HepG2 (cell line): ENCODE results near the gene ADH1C.

ENCODE experiments used
- ATF7 ChIP-seq, 2 experiments: fragments of 450-650 bp in 1 of 2; sonication (generic) in 1 of 2; formaldehyde crosslinking in 1 of 2; IDR thresholded peaks; 2 replicates each; pipeline versions ENCODE4 v1.4.0 to v1.6.1; 2016 to 2020; ENCODE audit warnings: antibody characterized with exemption in 1 of 2, mild to moderate bottlenecking in 1 of 2, missing genetic modification reagents in 1 of 2
- CREB1 ChIP-seq, 2 experiments: fragments of 450-650 bp in 1 of 2; IDR thresholded peaks; 2 replicates each; pipeline ENCODE4 v1.6.1; 2016 to 2017; ENCODE audit warnings: control low read depth in 1 of 2, mild to moderate bottlenecking in 1 of 2, missing compliant biosample characterization in 1 of 2, missing genetic modification characterization in 1 of 2
- ERF ChIP-seq: IDR thresholded peaks from 2 replicates; pipeline ENCODE4 v1.6.1; 2018; ENCODE audit warnings: missing biosample characterization, missing genetic modification reagents
- NFIC ChIP-seq: IDR thresholded peaks from 2 replicates; pipeline ENCODE4 v1.6.1; 2012; ENCODE audit warnings: mild to moderate bottlenecking, low read length, inconsistent platforms
- SRF ChIP-seq: IDR thresholded peaks from 2 replicates; pipeline ENCODE4 v1.6.1; 2011; ENCODE audit warnings: mild to moderate bottlenecking, low read depth, low read length, moderate library complexity
- ZNF839 ChIP-seq: sonication (generic); formaldehyde crosslinking; IDR thresholded peaks from 2 replicates; pipeline ENCODE4 v1.4.0; 2020; ENCODE audit warnings: missing genetic modification reagents, mild to moderate bottlenecking, borderline replicate concordance
- ZSCAN20 ChIP-seq: sonication (generic); formaldehyde crosslinking; IDR thresholded peaks from 2 replicates; pipeline ENCODE4 v1.4.0; 2020; ENCODE audit warnings: missing genetic modification reagents, mild to moderate bottlenecking, borderline replicate concordance
- TF ChIP-seq, protein P1 (sequence below): sonication (generic); formaldehyde crosslinking; IDR thresholded peaks from 2 replicates; pipeline ENCODE4 v1.4.0; 2020; ENCODE audit warnings: missing genetic modification reagents, borderline replicate concordance
- TF ChIP-seq, protein P2 (sequence below): sonication (generic); formaldehyde crosslinking; IDR thresholded peaks from 2 replicates; pipeline ENCODE4 v1.4.0; 2020; ENCODE audit warnings: missing genetic modification reagents
- TF ChIP-seq, protein P3 (sequence below): sonication (generic); formaldehyde crosslinking; IDR thresholded peaks from 2 replicates; pipeline ENCODE4 v1.5.0; 2020; ENCODE audit warnings: mild to moderate bottlenecking, missing genetic modification reagents, moderate library complexity
- TF ChIP-seq, protein P4 (sequence below): sonication (generic); formaldehyde crosslinking; IDR thresholded peaks from 2 replicates; pipeline ENCODE4 v1.4.0; 2020; ENCODE audit warnings: mild to moderate bottlenecking, missing genetic modification reagents, borderline replicate concordance
- TF ChIP-seq, protein P5 (sequence below): sonication (generic); formaldehyde crosslinking; IDR thresholded peaks from 2 replicates; pipeline ENCODE4 v1.5.0; 2020; ENCODE audit warnings: missing genetic modification reagents

DNA sequence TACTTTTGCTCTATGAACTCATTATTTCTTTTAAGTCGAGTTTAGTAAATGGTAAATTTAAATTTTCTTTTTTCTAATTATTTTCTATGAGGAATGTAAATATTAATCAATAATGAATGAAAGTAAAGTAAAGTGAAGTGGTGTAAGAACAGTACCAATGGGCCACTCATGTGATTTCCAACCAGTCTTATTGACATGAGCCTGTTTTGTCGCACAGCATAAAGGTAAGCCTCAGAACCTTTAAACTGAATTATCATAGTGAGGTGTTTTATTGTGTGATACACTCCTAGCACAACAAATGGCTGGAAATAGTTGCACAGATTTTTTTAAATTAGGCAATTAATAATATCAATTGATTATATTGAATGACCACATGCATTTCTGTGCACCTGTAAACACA is 1.1 kb downstream of the ADH1C start:
- TF ChIP-seq, protein P1, sequence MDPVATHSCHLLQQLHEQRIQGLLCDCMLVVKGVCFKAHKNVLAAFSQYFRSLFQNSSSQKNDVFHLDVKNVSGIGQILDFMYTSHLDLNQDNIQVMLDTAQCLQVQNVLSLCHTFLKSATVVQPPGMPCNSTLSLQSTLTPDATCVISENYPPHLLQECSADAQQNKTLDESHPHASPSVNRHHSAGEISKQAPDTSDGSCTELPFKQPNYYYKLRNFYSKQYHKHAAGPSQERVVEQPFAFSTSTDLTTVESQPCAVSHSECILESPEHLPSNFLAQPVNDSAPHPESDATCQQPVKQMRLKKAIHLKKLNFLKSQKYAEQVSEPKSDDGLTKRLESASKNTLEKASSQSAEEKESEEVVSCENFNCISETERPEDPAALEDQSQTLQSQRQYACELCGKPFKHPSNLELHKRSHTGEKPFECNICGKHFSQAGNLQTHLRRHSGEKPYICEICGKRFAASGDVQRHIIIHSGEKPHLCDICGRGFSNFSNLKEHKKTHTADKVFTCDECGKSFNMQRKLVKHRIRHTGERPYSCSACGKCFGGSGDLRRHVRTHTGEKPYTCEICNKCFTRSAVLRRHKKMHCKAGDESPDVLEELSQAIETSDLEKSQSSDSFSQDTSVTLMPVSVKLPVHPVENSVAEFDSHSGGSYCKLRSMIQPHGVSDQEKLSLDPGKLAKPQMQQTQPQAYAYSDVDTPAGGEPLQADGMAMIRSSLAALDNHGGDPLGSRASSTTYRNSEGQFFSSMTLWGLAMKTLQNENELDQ (CRISPR knock-in tag), result no peak
- no peak for TF ChIP-seq ERF (CRISPR knock-in tag)
- no peak for TF ChIP-seq ATF7 (IDR thresholded peaks at IDR 0.05)
- TF ChIP-seq ATF7 (CRISPR knock-in tag; IDR thresholded peaks at IDR 0.05), result no peak
- no peak for TF ChIP-seq NFIC
- TF ChIP-seq SRF, result no peak
- TF ChIP-seq ZNF839 (CRISPR knock-in tag), result no peak
- TF ChIP-seq, protein P2, sequence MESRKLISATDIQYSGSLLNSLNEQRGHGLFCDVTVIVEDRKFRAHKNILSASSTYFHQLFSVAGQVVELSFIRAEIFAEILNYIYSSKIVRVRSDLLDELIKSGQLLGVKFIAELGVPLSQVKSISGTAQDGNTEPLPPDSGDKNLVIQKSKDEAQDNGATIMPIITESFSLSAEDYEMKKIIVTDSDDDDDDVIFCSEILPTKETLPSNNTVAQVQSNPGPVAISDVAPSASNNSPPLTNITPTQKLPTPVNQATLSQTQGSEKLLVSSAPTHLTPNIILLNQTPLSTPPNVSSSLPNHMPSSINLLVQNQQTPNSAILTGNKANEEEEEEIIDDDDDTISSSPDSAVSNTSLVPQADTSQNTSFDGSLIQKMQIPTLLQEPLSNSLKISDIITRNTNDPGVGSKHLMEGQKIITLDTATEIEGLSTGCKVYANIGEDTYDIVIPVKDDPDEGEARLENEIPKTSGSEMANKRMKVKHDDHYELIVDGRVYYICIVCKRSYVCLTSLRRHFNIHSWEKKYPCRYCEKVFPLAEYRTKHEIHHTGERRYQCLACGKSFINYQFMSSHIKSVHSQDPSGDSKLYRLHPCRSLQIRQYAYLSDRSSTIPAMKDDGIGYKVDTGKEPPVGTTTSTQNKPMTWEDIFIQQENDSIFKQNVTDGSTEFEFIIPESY (CRISPR knock-in tag), result no peak
- TF ChIP-seq, protein P3, sequence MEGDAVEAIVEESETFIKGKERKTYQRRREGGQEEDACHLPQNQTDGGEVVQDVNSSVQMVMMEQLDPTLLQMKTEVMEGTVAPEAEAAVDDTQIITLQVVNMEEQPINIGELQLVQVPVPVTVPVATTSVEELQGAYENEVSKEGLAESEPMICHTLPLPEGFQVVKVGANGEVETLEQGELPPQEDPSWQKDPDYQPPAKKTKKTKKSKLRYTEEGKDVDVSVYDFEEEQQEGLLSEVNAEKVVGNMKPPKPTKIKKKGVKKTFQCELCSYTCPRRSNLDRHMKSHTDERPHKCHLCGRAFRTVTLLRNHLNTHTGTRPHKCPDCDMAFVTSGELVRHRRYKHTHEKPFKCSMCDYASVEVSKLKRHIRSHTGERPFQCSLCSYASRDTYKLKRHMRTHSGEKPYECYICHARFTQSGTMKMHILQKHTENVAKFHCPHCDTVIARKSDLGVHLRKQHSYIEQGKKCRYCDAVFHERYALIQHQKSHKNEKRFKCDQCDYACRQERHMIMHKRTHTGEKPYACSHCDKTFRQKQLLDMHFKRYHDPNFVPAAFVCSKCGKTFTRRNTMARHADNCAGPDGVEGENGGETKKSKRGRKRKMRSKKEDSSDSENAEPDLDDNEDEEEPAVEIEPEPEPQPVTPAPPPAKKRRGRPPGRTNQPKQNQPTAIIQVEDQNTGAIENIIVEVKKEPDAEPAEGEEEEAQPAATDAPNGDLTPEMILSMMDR (CRISPR knock-in tag), result no peak
- TF ChIP-seq, protein P4, sequence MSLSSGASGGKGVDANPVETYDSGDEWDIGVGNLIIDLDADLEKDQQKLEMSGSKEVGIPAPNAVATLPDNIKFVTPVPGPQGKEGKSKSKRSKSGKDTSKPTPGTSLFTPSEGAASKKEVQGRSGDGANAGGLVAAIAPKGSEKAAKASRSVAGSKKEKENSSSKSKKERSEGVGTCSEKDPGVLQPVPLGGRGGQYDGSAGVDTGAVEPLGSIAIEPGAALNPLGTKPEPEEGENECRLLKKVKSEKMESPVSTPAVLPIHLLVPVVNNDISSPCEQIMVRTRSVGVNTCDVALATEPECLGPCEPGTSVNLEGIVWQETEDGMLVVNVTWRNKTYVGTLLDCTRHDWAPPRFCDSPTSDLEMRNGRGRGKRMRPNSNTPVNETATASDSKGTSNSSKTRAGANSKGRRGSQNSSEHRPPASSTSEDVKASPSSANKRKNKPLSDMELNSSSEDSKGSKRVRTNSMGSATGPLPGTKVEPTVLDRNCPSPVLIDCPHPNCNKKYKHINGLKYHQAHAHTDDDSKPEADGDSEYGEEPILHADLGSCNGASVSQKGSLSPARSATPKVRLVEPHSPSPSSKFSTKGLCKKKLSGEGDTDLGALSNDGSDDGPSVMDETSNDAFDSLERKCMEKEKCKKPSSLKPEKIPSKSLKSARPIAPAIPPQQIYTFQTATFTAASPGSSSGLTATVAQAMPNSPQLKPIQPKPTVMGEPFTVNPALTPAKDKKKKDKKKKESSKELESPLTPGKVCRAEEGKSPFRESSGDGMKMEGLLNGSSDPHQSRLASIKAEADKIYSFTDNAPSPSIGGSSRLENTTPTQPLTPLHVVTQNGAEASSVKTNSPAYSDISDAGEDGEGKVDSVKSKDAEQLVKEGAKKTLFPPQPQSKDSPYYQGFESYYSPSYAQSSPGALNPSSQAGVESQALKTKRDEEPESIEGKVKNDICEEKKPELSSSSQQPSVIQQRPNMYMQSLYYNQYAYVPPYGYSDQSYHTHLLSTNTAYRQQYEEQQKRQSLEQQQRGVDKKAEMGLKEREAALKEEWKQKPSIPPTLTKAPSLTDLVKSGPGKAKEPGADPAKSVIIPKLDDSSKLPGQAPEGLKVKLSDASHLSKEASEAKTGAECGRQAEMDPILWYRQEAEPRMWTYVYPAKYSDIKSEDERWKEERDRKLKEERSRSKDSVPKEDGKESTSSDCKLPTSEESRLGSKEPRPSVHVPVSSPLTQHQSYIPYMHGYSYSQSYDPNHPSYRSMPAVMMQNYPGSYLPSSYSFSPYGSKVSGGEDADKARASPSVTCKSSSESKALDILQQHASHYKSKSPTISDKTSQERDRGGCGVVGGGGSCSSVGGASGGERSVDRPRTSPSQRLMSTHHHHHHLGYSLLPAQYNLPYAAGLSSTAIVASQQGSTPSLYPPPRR (CRISPR knock-in tag), result no peak
- TF ChIP-seq ZSCAN20 (CRISPR knock-in tag), result no peak
- TF ChIP-seq, protein P5, sequence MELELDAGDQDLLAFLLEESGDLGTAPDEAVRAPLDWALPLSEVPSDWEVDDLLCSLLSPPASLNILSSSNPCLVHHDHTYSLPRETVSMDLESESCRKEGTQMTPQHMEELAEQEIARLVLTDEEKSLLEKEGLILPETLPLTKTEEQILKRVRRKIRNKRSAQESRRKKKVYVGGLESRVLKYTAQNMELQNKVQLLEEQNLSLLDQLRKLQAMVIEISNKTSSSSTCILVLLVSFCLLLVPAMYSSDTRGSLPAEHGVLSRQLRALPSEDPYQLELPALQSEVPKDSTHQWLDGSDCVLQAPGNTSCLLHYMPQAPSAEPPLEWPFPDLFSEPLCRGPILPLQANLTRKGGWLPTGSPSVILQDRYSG (CRISPR knock-in tag), result no peak
- TF ChIP-seq CREB1 (IDR thresholded peaks at IDR 0.05), result no peak
- no peak for TF ChIP-seq CREB1 (CRISPR knock-in tag; IDR thresholded peaks at IDR 0.05)
